OCI-LY3 (cell line): ENCODE measurements around the gene FAM20B.

Source experiments
- H2AFZ ChIP-seq: fragments of 200-600, 300-600 bp; shearing (Covaris generic); 2 replicates; pipeline ENCODE4 v1.6.0; 2014; ENCODE audit warnings: antibody characterized with exemption, low read depth, low read length
- H3K27ac ChIP-seq: fragments of 200-600, 300-600 bp; sonication (generic); 2 replicates; pipeline ENCODE4 v1.5.1; 2014; ENCODE audit warnings: mild to moderate bottlenecking, low read length, moderate library complexity, mixed read lengths
- H3K27me3 ChIP-seq: fragments of 200-600, 300-600 bp; sonication (generic); 2 replicates; pipeline ENCODE4 v1.6.1; 2014; ENCODE audit warnings: low read depth, low read length, mixed read lengths
- H3K36me3 ChIP-seq: fragments of 200-600, 300-600 bp; sonication (generic); replicated peaks from 2 replicates; pipeline ENCODE3; 2014; ENCODE audit warnings: low read depth, low read length, mixed read lengths
- H3K4me1 ChIP-seq: fragments of 300-600, 200-600 bp; sonication (generic); 2 replicates; pipeline ENCODE4 v1.6.1; 2014; ENCODE audit warnings: low read length, mixed read lengths
- H3K4me2 ChIP-seq: fragments of 200-600, 300-600 bp; sonication (generic); 2 replicates; pipeline ENCODE4 v1.6.1; 2014; ENCODE audit warnings: low read length, mixed read lengths
- H3K4me3 ChIP-seq: fragments of 300-600, 200-600 bp; sonication (generic); 2 replicates; pipeline ENCODE4 v1.5.1; 2014; ENCODE audit warnings: antibody characterized with exemption, mild to moderate bottlenecking, low read length, moderate library complexity
- H3K79me2 ChIP-seq: fragments of 300-600, 200-600 bp; shearing (Covaris generic); 2 replicates; pipeline ENCODE4 v1.6.1; 2014; ENCODE audit warnings: mild to moderate bottlenecking, low read length, mixed read lengths
- H3K9ac ChIP-seq: fragments of 300-600, 200-600 bp; shearing (Covaris generic); 2 replicates; pipeline ENCODE4 v1.6.0; 2014; ENCODE audit warnings: mild to moderate bottlenecking, low read length, moderate library complexity
- H3K9me3 ChIP-seq: fragments of 200-600, 300-600 bp; shearing (Covaris generic); 2 replicates; pipeline ENCODE4 v1.6.1; 2014; ENCODE audit warnings: low read length, mixed read lengths; ENCODE audit not compliant: insufficient read depth
- H4K20me1 ChIP-seq: fragments of 200-600, 300-600 bp; sonication (generic); 2 replicates; pipeline ENCODE4 v1.6.1; 2016; ENCODE audit warnings: low read length, mixed read lengths; ENCODE audit not compliant: insufficient read depth
- EZH2phosphoT487 ChIP-seq: fragments of 200-600 bp; shearing (Covaris generic); IDR thresholded peaks from 2 replicates; pipeline ENCODE4 v1.6.1; 2018; ENCODE audit warnings: antibody characterized with exemption, mixed run types, low read depth
- TF ChIP-seq, protein P1 (sequence below): fragments of 200-600, 300-600 bp; sonication (generic); IDR thresholded peaks from 2 replicates; pipeline ENCODE4 v1.5.1; 2014; ENCODE audit warnings: antibody characterized with exemption, low read length, low read depth

The FAM20B gene

GRCh38 chr1:179046808-179047635 is 21.3 kb downstream of the FAM20B start:
- no peak for TF ChIP-seq EZH2phosphoT487
- TF ChIP-seq, protein P1, sequence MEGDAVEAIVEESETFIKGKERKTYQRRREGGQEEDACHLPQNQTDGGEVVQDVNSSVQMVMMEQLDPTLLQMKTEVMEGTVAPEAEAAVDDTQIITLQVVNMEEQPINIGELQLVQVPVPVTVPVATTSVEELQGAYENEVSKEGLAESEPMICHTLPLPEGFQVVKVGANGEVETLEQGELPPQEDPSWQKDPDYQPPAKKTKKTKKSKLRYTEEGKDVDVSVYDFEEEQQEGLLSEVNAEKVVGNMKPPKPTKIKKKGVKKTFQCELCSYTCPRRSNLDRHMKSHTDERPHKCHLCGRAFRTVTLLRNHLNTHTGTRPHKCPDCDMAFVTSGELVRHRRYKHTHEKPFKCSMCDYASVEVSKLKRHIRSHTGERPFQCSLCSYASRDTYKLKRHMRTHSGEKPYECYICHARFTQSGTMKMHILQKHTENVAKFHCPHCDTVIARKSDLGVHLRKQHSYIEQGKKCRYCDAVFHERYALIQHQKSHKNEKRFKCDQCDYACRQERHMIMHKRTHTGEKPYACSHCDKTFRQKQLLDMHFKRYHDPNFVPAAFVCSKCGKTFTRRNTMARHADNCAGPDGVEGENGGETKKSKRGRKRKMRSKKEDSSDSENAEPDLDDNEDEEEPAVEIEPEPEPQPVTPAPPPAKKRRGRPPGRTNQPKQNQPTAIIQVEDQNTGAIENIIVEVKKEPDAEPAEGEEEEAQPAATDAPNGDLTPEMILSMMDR = no peak
- H3K9ac ChIP-seq = no peak overlapping the region
- H3K79me2 ChIP-seq = peaks cover 15% of the 10 kb centered on the region

DNA sequence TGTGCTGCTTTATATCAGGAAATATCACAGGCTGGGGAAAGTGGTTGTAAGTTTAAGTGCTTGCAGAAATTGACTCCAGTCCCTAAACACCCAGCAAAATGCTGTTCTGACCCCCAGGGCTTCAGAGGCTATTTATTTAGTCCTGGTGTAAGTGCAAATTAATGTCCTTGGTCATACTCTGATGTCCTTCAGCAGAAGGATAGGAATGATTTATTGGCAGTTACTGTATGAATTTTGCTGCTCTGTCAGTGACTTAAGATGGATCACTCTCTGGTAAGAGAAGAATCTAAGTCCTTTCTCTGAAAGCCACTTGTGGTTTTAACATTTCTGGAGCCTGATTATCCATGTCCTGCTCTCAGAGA is 21.9 kb downstream of the FAM20B start:
- Histone ChIP-seq H3K36me3 (peaks cover 6% of the 10 kb centered on the region), H3K4me1 (no peaks in the 10 kb centered on the region), H4K20me1 (no peaks in the 10 kb centered on the region), H3K27ac (no peak overlapping the region), H3K4me3 (no peak overlapping the region), H3K9ac (no peak overlapping the region), H2AFZ (no peak overlapping the region), H3K79me2 (peaks cover 10% of the 10 kb centered on the region), H3K27me3 (no peaks in the 10 kb centered on the region), H3K4me2 (no peak overlapping the region), H3K9me3 (no peaks in the 10 kb centered on the region)
- TF ChIP-seq, protein P1 = no peak
- TF ChIP-seq EZH2phosphoT487 = no peak

More at GRCh38 chr1:179046808-179047635, 21.3 kb downstream of the FAM20B start:
- no peaks in the 10 kb centered on the region for H3K4me1 ChIP-seq
- H2AFZ ChIP-seq = no peak overlapping the region
- H3K36me3 ChIP-seq = peaks cover 6% of the 10 kb centered on the region
- H3K27ac ChIP-seq = no peak overlapping the region
- H3K27me3 ChIP-seq = no peaks in the 10 kb centered on the region
- H3K4me2 ChIP-seq = no peak overlapping the region
- H3K9me3 ChIP-seq = no peaks in the 10 kb centered on the region
- H4K20me1 ChIP-seq = no peaks in the 10 kb centered on the region
- H3K4me3 ChIP-seq = no peak overlapping the region

DNA sequence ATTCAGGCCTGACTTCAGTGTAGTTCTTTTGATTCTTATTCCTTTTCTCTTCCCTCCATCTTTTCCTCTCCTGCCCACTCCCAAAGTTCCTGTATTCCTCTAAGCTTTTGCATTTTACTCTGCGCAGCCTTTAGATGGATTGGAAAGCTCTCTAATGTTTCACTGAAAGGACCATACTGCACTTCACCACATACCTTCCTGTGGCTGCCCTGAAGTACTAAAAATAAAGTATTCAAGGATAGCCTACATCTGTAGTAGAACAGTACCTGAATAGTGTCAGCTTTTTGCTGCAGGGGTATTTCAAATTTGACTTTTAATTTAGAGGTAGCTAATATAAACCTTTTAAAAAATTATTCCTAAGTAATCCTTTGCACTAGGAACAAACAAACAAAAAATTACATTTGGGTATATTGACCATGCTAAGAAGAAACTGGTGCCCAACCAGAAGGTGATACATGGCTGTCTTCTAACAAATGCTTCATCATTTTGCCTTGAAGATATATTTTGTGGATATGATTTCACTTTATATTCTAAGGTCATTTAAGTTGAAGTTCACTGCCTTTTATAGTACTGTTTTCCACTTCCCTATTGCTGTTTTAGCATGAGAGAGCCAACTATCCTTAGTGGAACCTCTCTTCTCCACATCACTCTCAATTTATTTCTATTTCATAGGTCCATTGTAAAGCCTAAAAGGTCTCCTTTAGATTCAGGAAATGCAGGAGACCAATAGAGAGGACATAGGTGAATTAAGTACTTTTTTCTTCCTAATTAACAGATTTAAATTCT is 22.8 kb downstream of the FAM20B start:
- peaks cover 6% of the 10 kb centered on the region for H3K36me3 ChIP-seq

More for the DNA sequence above, 22.8 kb downstream of the FAM20B start:
- Histone ChIP-seq H3K27me3 (no peaks in the 10 kb centered on the region), H3K9me3 (no peaks in the 10 kb centered on the region), H3K4me3 (no peak overlapping the region), H4K20me1 (no peaks in the 10 kb centered on the region), H2AFZ (no peak overlapping the region), H3K27ac (no peak overlapping the region), H3K4me2 (no peak overlapping the region), H3K9ac (no peak overlapping the region), H3K4me1 (no peaks in the 10 kb centered on the region), H3K79me2 (peaks cover 3% of the 10 kb centered on the region)
- no peak for TF ChIP-seq EZH2phosphoT487
- TF ChIP-seq, protein P1 = no peak
